GM12878 (cell line): ENCODE measurements around the gene SASH1. TPM values are rescaled to one million over a fixed set of nuclear protein-coding genes. Genes with fewer than 3 reads are reported as not detected.

Experiments used
- ATAC-seq: fragments of 200-7000 bp; cut with Tn5 transposase; 3 replicates; pipeline ENCODE4 v1.9.1; 2020; ENCODE audit warnings: mild to moderate bottlenecking, moderate library complexity
- BruUV-seq: library from RNA; stranded (reverse); fragments of 400-500 nt; replicated peaks from 2 replicates; lab custom pipeline; 2021; lab: Mats Ljungman, UMichigan
- CTCF ChIA-PET: fragments of 300-600 bp; sonication (Branson Sonifier 250); formaldehyde crosslinking; extraction: SDS; loops from one replicate; lab custom pipeline; 2021; ENCODE audit warnings: inconsistent platforms; lab: Yijun Ruan, JAX
- POLR2A ChIA-PET: fragments of 350-600 bp; formaldehyde crosslinking; extraction: SDS; loops from one replicate; lab custom pipeline; 2021; ENCODE audit warnings: inconsistent platforms; lab: Charles Lee
- RAD21 ChIA-PET: fragments of 300-600 bp; sonication (Branson Sonifier 250); formaldehyde crosslinking; loops from one replicate; lab custom pipeline; 2023; ENCODE audit warnings: antibody characterized with exemption; ENCODE audit not compliant: unreplicated experiment; lab: Charles Lee
- SMC1A ChIA-PET: fragments of 300-600 bp; sonication (Branson Sonifier 250); formaldehyde crosslinking; loops from one replicate; lab custom pipeline; 2023; ENCODE audit not compliant: unreplicated experiment, uncharacterized antibody; lab: Charles Lee
- DNase-seq: peaks from one replicate; pipeline ENCODE4 v3.0.0-alpha.2; 2011; ENCODE audit warnings: low read depth, low spot score
- FAIRE-seq: peaks from 3 replicates; lab custom pipeline; 2011; peaks lifted over from hg19 to GRCh38; lab: Jason Lieb, UNC
- H2AFZ ChIP-seq: 2 replicates; pipeline ENCODE4 v1.6.0; 2011; ENCODE audit warnings: low read depth, low read length, control low read depth; ENCODE audit not compliant: control insufficient read depth
- H3K27ac ChIP-seq: 2 replicates; pipeline ENCODE4 v1.5.1; 2011; ENCODE audit warnings: control low read depth; ENCODE audit not compliant: control insufficient read depth, insufficient read depth
- H3K27me3 ChIP-seq, 2 experiments: replicated peaks in 1 of 2; 2 replicates each; pipeline versions ENCODE4 v1.6.0 to v1.6.1; 2011; ENCODE audit warnings: low read length in 1 of 2; ENCODE audit not compliant: control insufficient read depth in 2 of 2, insufficient read depth in 2 of 2
- H3K36me3 ChIP-seq, 2 experiments: 2 replicates each; pipeline ENCODE4 v1.5.1; 2011; ENCODE audit warnings: low read length in 1 of 2; ENCODE audit not compliant: control insufficient read depth in 2 of 2, insufficient read depth in 2 of 2
- H3K4me1 ChIP-seq: 2 replicates; pipeline ENCODE4 v1.6.1; 2011; ENCODE audit warnings: mild to moderate bottlenecking, low read length, moderate library complexity, mixed read lengths; ENCODE audit not compliant: control insufficient read depth, insufficient read depth
- H3K4me2 ChIP-seq: 2 replicates; pipeline ENCODE4 v1.6.0; 2011; ENCODE audit warnings: control low read depth; ENCODE audit not compliant: control insufficient read depth, insufficient read depth
- H3K4me3 ChIP-seq: fragments of 200-600 bp; sonication (generic); 2 replicates; pipeline ENCODE4 v1.5.1; 2016
- H3K79me2 ChIP-seq: 2 replicates; pipeline ENCODE4 v1.6.0; 2011; ENCODE audit warnings: low read length; ENCODE audit not compliant: control insufficient read depth, insufficient read depth
- H3K9ac ChIP-seq: 2 replicates; pipeline ENCODE4 v1.8.0; 2011; ENCODE audit warnings: low read length, control low read depth, mixed read lengths; ENCODE audit not compliant: control insufficient read depth, insufficient read depth
- H3K9me3 ChIP-seq: replicated peaks from 3 replicates; pipeline ENCODE4 v1.5.1; 2011; ENCODE audit warnings: mild to moderate bottlenecking, low read length; ENCODE audit not compliant: control insufficient read depth, insufficient read depth
- H4K20me1 ChIP-seq: 2 replicates; pipeline ENCODE4 v1.6.0; 2011; ENCODE audit not compliant: control insufficient read depth, insufficient read depth
- DPF2 ChIP-seq: fragments of 450-650 bp; IDR thresholded peaks from 2 replicates; pipeline ENCODE4 v1.6.1; 2017; ENCODE audit warnings: mild to moderate bottlenecking
- FOXM1 ChIP-seq: IDR thresholded peaks from 2 replicates; pipeline ENCODE4 v1.6.1; 2012; ENCODE audit warnings: low read depth, mild to moderate bottlenecking, inconsistent platforms, low read length, moderate library complexity
- KAT2A ChIP-seq: conservative IDR thresholded peaks from 2 replicates; pipeline ENCODE4 v1.6.1; 2011; ENCODE audit warnings: low read depth, low read length; ENCODE audit not compliant: control insufficient read depth
- POLR2A ChIP-seq: IDR thresholded peaks from 2 replicates; pipeline ENCODE4 v1.6.1; 2011; ENCODE audit warnings: low read depth, mild to moderate bottlenecking, low read length
- RAD51 ChIP-seq: fragments of 450-650 bp; IDR thresholded peaks from 2 replicates; pipeline ENCODE4 v1.6.1; 2016; ENCODE audit warnings: moderate library complexity, mild to moderate bottlenecking, inconsistent platforms
- RCOR1 ChIP-seq: conservative IDR thresholded peaks from 2 replicates; pipeline ENCODE4 v1.6.1; 2012; ENCODE audit warnings: low read depth, low read length, improper control_type of control experiment
- SIN3A ChIP-seq: IDR thresholded peaks from 2 replicates; pipeline ENCODE4 v1.6.1; 2012; ENCODE audit warnings: low read depth, low read length, improper control_type of control experiment
- SMAD1 ChIP-seq: fragments of 450-650 bp; IDR thresholded peaks from 2 replicates; pipeline ENCODE4 v1.6.1; 2018; ENCODE audit warnings: mild to moderate bottlenecking, low read depth; ENCODE audit not compliant: partially characterized antibody
- SP1 ChIP-seq: IDR thresholded peaks from one replicate; pipeline ENCODE4 v1.6.1; 2011; ENCODE audit warnings: low read depth, low read length
- TCF3 ChIP-seq: IDR thresholded peaks from 2 replicates; pipeline ENCODE4 v1.6.1; 2012; ENCODE audit warnings: low read depth, mild to moderate bottlenecking, low read length, borderline replicate concordance; ENCODE audit not compliant: insufficient read depth
- WGBS: methylation state at CpG from one replicate; pipeline ENCODE4 v1.1.6; 2016; ENCODE audit warnings: low lambda C conversion rate; ENCODE audit not compliant: insufficient replicate concordance, insufficient coverage; ENCODE audit errors: missing lambda C conversion rate; 5-methylcytosine and 5-hydroxymethylcytosine counted together
- in situ Hi-C: fragments of 300-500 bp; cut with MboI; formaldehyde crosslinking; loops from 9 replicates; pipeline ENCODE4 v1.14.3; 2018; ENCODE audit warnings: mixed read lengths
- intact Hi-C: fragments of 100-400 bp; cut with micrococcal nuclease; formaldehyde crosslinking; loops from one replicate; pipeline ENCODE4 v1.14.2; 2022; ENCODE audit not compliant: unreplicated experiment
- polyA plus RNA-seq, 11 experiments: library from polyadenylated mRNA; depleted of rRNA in 4 of 11; unstranded in 6 of 11; stranded (reverse) in 5 of 11; fragments of >200 nt; fragmentation: Nextera tagmentation in 4 of 11; fragmentation: Illumina TruSeq in 1 of 11; extraction: Ambion mirVana in 4 of 11; extraction: Trizol in 1 of 11; gene quantifications; 1 replicate in 1 of 11; 2 replicates in 10 of 11; pipeline versions ENCODE4 v1.2.1 to v1.2.3, GENCODE V29; 2011 to 2016; ENCODE audit warnings: inconsistent platforms in 2 of 11, missing spikeins in 2 of 11, low read depth in 1 of 11
- total RNA-seq, 4 experiments: library from RNA; depleted of rRNA in 3 of 4; stranded (reverse); fragments of >200 nt in 3 of 4; fragmentation: Illumina TruSeq in 1 of 4; extraction: Trizol in 1 of 4; gene quantifications; 2 replicates each; pipeline versions ENCODE4 v1.2.1 to v1.2.3, GENCODE V29; 2013 to 2021
- TF ChIP-seq, protein P1 (sequence below): fragments of 450-650 bp; IDR thresholded peaks from 2 replicates; pipeline ENCODE4 v1.6.1; 2017; ENCODE audit warnings: mild to moderate bottlenecking, moderate library complexity
- TF ChIP-seq, protein P2 (sequence below): fragments of 450-650 bp; IDR thresholded peaks from 2 replicates; pipeline ENCODE4 v1.6.1; 2017; ENCODE audit warnings: mild to moderate bottlenecking, moderate library complexity

The SASH1 gene
- total and polyA plus RNA-seq, 10 of the 15 experiments (the other 5 are each of a cell fraction or from before 2014, with no cell fraction given) = 0.01 to 0.73 (median 0.14) TPM; not detected in 4

DNA sequence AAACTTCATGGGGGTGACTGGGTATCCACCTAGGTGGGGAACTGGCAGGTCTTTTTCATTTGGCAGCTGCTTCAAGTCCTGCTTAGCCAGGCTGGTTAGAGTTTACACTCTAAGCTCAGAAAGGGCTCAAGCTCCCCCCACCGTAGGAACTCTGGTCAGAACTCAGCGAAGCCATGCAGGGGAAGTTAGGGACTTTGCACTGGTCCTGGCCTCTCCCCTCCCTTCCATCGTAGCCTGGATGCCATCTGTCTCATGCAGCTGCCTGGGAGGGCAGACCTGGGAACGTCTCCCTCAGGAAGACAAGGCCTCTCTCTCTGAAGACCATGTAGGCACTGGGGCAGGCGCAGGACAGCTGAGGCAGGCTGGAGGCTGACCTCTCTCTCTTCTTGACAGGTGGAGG is 220.4 kb downstream of the SASH1 start:
- H3K36me3 ChIP-seq = no peaks in the 10 kb centered on the region
- ChIA-PET SMC1A (no interaction called here), POLR2A (no interaction called here), CTCF (interaction anchor here (1.1 to 1.2 kb wide), 2 partner anchors 15 to 463 kb away, joined by 3 read pairs; no protein-coding TSS in a partner anchor), RAD21 (no interaction called here)
- WGBS = 30% methylated on average over 5 of the region's 5 CpGs
- BruUV-seq = no TSS peak
- H3K79me2 ChIP-seq = no peaks in the 10 kb centered on the region
- DNase-seq = no peak
- H3K4me3 ChIP-seq = no peak overlapping the region
- no peaks in the 10 kb centered on the region; the same call in 1 of the 2 replicates for H3K4me1 ChIP-seq
- no peak overlapping the region for H3K27ac ChIP-seq
- TF ChIP-seq, protein P1, sequence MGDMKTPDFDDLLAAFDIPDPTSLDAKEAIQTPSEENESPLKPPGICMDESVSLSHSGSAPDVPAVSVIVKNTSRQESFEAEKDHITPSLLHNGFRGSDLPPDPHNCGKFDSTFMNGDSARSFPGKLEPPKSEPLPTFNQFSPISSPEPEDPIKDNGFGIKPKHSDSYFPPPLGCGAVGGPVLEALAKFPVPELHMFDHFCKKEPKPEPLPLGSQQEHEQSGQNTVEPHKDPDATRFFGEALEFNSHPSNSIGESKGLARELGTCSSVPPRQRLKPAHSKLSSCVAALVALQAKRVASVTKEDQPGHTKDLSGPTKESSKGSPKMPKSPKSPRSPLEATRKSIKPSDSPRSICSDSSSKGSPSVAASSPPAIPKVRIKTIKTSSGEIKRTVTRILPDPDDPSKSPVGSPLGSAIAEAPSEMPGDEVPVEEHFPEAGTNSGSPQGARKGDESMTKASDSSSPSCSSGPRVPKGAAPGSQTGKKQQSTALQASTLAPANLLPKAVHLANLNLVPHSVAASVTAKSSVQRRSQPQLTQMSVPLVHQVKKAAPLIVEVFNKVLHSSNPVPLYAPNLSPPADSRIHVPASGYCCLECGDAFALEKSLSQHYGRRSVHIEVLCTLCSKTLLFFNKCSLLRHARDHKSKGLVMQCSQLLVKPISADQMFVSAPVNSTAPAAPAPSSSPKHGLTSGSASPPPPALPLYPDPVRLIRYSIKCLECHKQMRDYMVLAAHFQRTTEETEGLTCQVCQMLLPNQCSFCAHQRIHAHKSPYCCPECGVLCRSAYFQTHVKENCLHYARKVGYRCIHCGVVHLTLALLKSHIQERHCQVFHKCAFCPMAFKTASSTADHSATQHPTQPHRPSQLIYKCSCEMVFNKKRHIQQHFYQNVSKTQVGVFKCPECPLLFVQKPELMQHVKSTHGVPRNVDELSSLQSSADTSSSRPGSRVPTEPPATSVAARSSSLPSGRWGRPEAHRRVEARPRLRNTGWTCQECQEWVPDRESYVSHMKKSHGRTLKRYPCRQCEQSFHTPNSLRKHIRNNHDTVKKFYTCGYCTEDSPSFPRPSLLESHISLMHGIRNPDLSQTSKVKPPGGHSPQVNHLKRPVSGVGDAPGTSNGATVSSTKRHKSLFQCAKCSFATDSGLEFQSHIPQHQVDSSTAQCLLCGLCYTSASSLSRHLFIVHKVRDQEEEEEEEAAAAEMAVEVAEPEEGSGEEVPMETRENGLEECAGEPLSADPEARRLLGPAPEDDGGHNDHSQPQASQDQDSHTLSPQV = no peak
- no peak for TF ChIP-seq RCOR1
- TF ChIP-seq KAT2A = no peak
- no peak for TF ChIP-seq SP1
- no peak for TF ChIP-seq FOXM1
- TF ChIP-seq SMAD1 = no peak
- no peak for TF ChIP-seq RAD51
- TF ChIP-seq DPF2 = no peak
- TF ChIP-seq POLR2A = no peak
- TF ChIP-seq, protein P2, sequence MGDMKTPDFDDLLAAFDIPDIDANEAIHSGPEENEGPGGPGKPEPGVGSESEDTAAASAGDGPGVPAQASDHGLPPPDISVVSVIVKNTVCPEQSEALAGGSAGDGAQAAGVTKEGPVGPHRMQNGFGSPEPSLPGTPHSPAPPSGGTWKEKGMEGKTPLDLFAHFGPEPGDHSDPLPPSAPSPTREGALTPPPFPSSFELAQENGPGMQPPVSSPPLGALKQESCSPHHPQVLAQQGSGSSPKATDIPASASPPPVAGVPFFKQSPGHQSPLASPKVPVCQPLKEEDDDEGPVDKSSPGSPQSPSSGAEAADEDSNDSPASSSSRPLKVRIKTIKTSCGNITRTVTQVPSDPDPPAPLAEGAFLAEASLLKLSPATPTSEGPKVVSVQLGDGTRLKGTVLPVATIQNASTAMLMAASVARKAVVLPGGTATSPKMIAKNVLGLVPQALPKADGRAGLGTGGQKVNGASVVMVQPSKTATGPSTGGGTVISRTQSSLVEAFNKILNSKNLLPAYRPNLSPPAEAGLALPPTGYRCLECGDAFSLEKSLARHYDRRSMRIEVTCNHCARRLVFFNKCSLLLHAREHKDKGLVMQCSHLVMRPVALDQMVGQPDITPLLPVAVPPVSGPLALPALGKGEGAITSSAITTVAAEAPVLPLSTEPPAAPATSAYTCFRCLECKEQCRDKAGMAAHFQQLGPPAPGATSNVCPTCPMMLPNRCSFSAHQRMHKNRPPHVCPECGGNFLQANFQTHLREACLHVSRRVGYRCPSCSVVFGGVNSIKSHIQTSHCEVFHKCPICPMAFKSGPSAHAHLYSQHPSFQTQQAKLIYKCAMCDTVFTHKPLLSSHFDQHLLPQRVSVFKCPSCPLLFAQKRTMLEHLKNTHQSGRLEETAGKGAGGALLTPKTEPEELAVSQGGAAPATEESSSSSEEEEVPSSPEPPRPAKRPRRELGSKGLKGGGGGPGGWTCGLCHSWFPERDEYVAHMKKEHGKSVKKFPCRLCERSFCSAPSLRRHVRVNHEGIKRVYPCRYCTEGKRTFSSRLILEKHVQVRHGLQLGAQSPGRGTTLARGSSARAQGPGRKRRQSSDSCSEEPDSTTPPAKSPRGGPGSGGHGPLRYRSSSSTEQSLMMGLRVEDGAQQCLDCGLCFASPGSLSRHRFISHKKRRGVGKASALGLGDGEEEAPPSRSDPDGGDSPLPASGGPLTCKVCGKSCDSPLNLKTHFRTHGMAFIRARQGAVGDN = no peak
- TF ChIP-seq TCF3 = no peak
- TF ChIP-seq SIN3A = no peak
- no peaks in the 10 kb centered on the region for H4K20me1 ChIP-seq
- FAIRE-seq = no peak
- no peak overlapping the region for H3K9ac ChIP-seq
- H3K4me2 ChIP-seq = no peak overlapping the region
- in situ Hi-C loops (no loop called here), intact Hi-C loops (loop anchor here (5.0 kb wide), 2 partner anchors 139 to 459 kb away; no protein-coding TSS in a partner anchor)
- no peaks in the 10 kb centered on the region; the same call in 2 of the 3 replicates for H3K9me3 ChIP-seq
- no peak overlapping the region for H2AFZ ChIP-seq
- ATAC-seq = no peak
- peaks cover 0 to 4% of the 10 kb centered on the region in 2 experiments; a peak in 1 of 4 replicates for H3K27me3 ChIP-seq
